H1 (cell line): ENCODE measurements around the gene VSTM2L. TPM values are rescaled to one million over a fixed set of nuclear protein-coding genes. Genes with fewer than 3 reads are reported as not detected.

Source experiments
- CTCF ChIA-PET: fragments of 300-600 bp; sonication (Branson Sonifier 250); formaldehyde crosslinking; loops from one replicate; lab custom pipeline; 2021; ENCODE audit not compliant: partially characterized antibody; lab: Charles Lee
- POLR2A ChIA-PET: fragments of 300-600 bp; sonication (Branson Sonifier 250); formaldehyde crosslinking; loops from one replicate; lab custom pipeline; 2021; ENCODE audit warnings: inconsistent platforms; ENCODE audit not compliant: partially characterized antibody; lab: Charles Lee
- DNase-seq, 2 experiments: peaks; one replicate each; pipeline versions ENCODE4 v3.0.0 to v3.0.0-alpha.2; 2010 to 2022; ENCODE audit warnings: low spot score in 2 of 2, low read depth in 1 of 2, mixed read lengths in 1 of 2
- FAIRE-seq: peaks from 2 replicates; lab custom pipeline; 2011; peaks lifted over from hg19 to GRCh38; lab: Jason Lieb, UNC
- H2AFZ ChIP-seq: 2 replicates; pipeline ENCODE4 v1.8.1; 2012; ENCODE audit warnings: low read length, inconsistent platforms
- H2AK5ac ChIP-seq: 2 replicates; pipeline ENCODE4 v1.6.1; 2013; ENCODE audit warnings: low read depth, low read length
- H2BK120ac ChIP-seq: replicated peaks from 2 replicates; pipeline ENCODE3; 2013; ENCODE audit warnings: low read depth, low read length, inconsistent platforms
- H2BK12ac ChIP-seq: 2 replicates; pipeline ENCODE4 v1.6.1; 2013; ENCODE audit warnings: low read depth, low read length
- H2BK15ac ChIP-seq: 2 replicates; pipeline ENCODE4 v1.6.1; 2013; ENCODE audit warnings: low read length
- H2BK20ac ChIP-seq: 2 replicates; pipeline ENCODE4 v1.6.1; 2013; ENCODE audit warnings: low read length
- H2BK5ac ChIP-seq: 2 replicates; pipeline ENCODE4 v1.6.1; 2013; ENCODE audit warnings: low read depth, low read length
- H3K14ac ChIP-seq: 2 replicates; pipeline ENCODE4 v1.6.1; 2013; ENCODE audit warnings: inconsistent platforms; ENCODE audit not compliant: insufficient read length
- H3K18ac ChIP-seq: 2 replicates; pipeline ENCODE4 v1.6.1; 2013; ENCODE audit warnings: low read length; ENCODE audit errors: extremely low read depth
- H3K23ac ChIP-seq: 2 replicates; pipeline ENCODE4 v1.6.1; 2013; ENCODE audit warnings: inconsistent platforms; ENCODE audit not compliant: insufficient read length
- H3K23me2 ChIP-seq: 2 replicates; pipeline ENCODE4 v1.6.1; 2013; ENCODE audit warnings: low read depth, low read length
- H3K27ac ChIP-seq: 2 replicates; pipeline ENCODE4 v1.6.1; 2011; ENCODE audit warnings: low read depth, low read length, inconsistent platforms
- H3K27me3 ChIP-seq, 4 experiments: replicated peaks in 1 of 4; 1 replicate in 1 of 4; 2 replicates in 3 of 4; pipeline versions ENCODE4 v1.6.1 to v1.8.1; 2011 to 2013; ENCODE audit warnings: low read length in 3 of 4, mild to moderate bottlenecking in 3 of 4, inconsistent platforms in 2 of 4, mixed read lengths in 2 of 4, moderate library complexity in 1 of 4; ENCODE audit not compliant: control insufficient read depth in 3 of 4, insufficient read depth in 3 of 4; ENCODE audit errors: extremely low read depth in 1 of 4
- H3K36me3 ChIP-seq, 4 experiments: 2 replicates each; pipeline versions ENCODE4 v1.6.1 to v1.8.1; 2011 to 2013; ENCODE audit warnings: mild to moderate bottlenecking in 4 of 4, low read length in 3 of 4, moderate library complexity in 2 of 4, control low read depth in 1 of 4, inconsistent platforms in 1 of 4; ENCODE audit not compliant: insufficient read depth in 4 of 4, control insufficient read depth in 2 of 4
- H3K4ac ChIP-seq: replicated peaks from 2 replicates; pipeline ENCODE3; 2013; ENCODE audit warnings: low read length, low read depth, mixed read lengths, inconsistent platforms; ENCODE audit not compliant: insufficient read length
- H3K4me1 ChIP-seq, 4 experiments: replicated peaks in 1 of 4; 1 replicate in 1 of 4; 2 replicates in 3 of 4; pipeline versions ENCODE4 v1.6.1 to v1.8.1; 2011 to 2013; ENCODE audit warnings: low read length in 3 of 4, inconsistent platforms in 2 of 4, mixed read lengths in 1 of 4; ENCODE audit not compliant: insufficient read depth in 4 of 4, control insufficient read depth in 3 of 4
- H3K4me2 ChIP-seq, 2 experiments: 2 replicates each; pipeline versions ENCODE4 v1.6.1 to v1.8.1; 2011 to 2013; ENCODE audit warnings: low read depth in 2 of 2, low read length in 2 of 2, control low read depth in 1 of 2, inconsistent platforms in 1 of 2, mild to moderate bottlenecking in 1 of 2; ENCODE audit not compliant: insufficient read depth in 1 of 2
- H3K4me3 ChIP-seq, 4 experiments: fragments of 200-600, 300-600 bp in 1 of 4; sonication (generic), shearing (Covaris generic), sonication (Bioruptor Twin) in 1 of 4; 2 replicates each; pipeline versions ENCODE4 v1.5.1 to v1.8.1; 2011 to 2016; ENCODE audit warnings: low read length in 4 of 4, low read depth in 3 of 4, control low read depth in 2 of 4, inconsistent platforms in 2 of 4, mild to moderate bottlenecking in 2 of 4, mixed read lengths in 1 of 4, moderate library complexity in 1 of 4; ENCODE audit not compliant: insufficient read depth in 2 of 4; ENCODE audit errors: extremely low read depth in 1 of 4
- H3K56ac ChIP-seq: replicated peaks from 2 replicates; pipeline ENCODE3; 2013; ENCODE audit warnings: low read depth, mild to moderate bottlenecking, mixed read lengths, low read length, inconsistent platforms; ENCODE audit not compliant: insufficient read length
- H3K79me1 ChIP-seq: 2 replicates; pipeline ENCODE4 v1.6.1; 2013; ENCODE audit warnings: low read depth, low read length, control low read depth
- H3K79me2 ChIP-seq, 2 experiments: 2 replicates each; pipeline versions ENCODE4 v1.6.1 to v1.8.1; 2012 to 2013; ENCODE audit warnings: low read length in 2 of 2, mild to moderate bottlenecking in 2 of 2, inconsistent platforms in 1 of 2; ENCODE audit not compliant: insufficient read depth in 2 of 2, control insufficient read depth in 1 of 2
- H3K9ac ChIP-seq, 4 experiments: replicated peaks in 1 of 4; 1 replicate in 1 of 4; 2 replicates in 3 of 4; pipeline versions ENCODE4 v1.6.1 to v1.8.1; 2011 to 2013; ENCODE audit warnings: low read depth in 3 of 4, low read length in 3 of 4, control low read depth in 2 of 4, mild to moderate bottlenecking in 2 of 4, moderate library complexity in 2 of 4, inconsistent platforms in 1 of 4; ENCODE audit errors: extremely low read depth in 1 of 4
- H3K9me3 ChIP-seq, 2 experiments: 2 replicates each; pipeline versions ENCODE4 v1.6.1 to v1.8.1; 2012 to 2013; ENCODE audit warnings: mild to moderate bottlenecking in 2 of 2, moderate library complexity in 2 of 2, control low read depth in 1 of 2, inconsistent platforms in 1 of 2, low read depth in 1 of 2, low read length in 1 of 2, mixed read lengths in 1 of 2; ENCODE audit not compliant: insufficient read depth in 2 of 2
- H4K20me1 ChIP-seq, 2 experiments: replicated peaks in 1 of 2; 2 replicates each; pipeline versions ENCODE3 to v1.8.1; 2011 to 2013; ENCODE audit warnings: inconsistent platforms in 2 of 2, low read length in 2 of 2, mild to moderate bottlenecking in 1 of 2; ENCODE audit not compliant: insufficient read depth in 2 of 2, control insufficient read depth in 1 of 2
- H4K5ac ChIP-seq: 2 replicates; pipeline ENCODE4 v1.6.1; 2013; ENCODE audit warnings: low read length, low read depth, mixed read lengths, inconsistent platforms; ENCODE audit not compliant: insufficient read length
- H4K8ac ChIP-seq: 2 replicates; pipeline ENCODE4 v1.8.0; 2013; ENCODE audit warnings: mild to moderate bottlenecking, moderate library complexity, low read length, inconsistent platforms; ENCODE audit not compliant: insufficient read depth; ENCODE audit errors: extremely low read depth
- H4K91ac ChIP-seq: replicated peaks from 2 replicates; pipeline ENCODE3; 2013; ENCODE audit warnings: low read length, mixed read lengths, inconsistent platforms; ENCODE audit not compliant: insufficient read length
- CBX5 ChIP-seq: fragments of 300-800, 300-1000 bp; sonication (generic); IDR thresholded peaks from 2 replicates; pipeline ENCODE4 v1.7.1; 2016; ENCODE audit warnings: antibody characterized with exemption, low read length, low read depth
- CBX8 ChIP-seq: fragments of 300-800, 300-1000 bp; sonication (generic); IDR thresholded peaks from 2 replicates; pipeline ENCODE4 v1.7.1; 2016; ENCODE audit warnings: low read depth, low read length, borderline replicate concordance
- CTCF ChIP-seq, 3 experiments: IDR thresholded peaks; 1 replicate in 2 of 3; 2 replicates in 1 of 3; pipeline versions ENCODE4 v1.5.1 to v1.6.1; 2011; ENCODE audit warnings: low read length in 3 of 3, mild to moderate bottlenecking in 3 of 3, inconsistent platforms in 2 of 3, low read depth in 1 of 3, moderate library complexity in 1 of 3; ENCODE audit not compliant: insufficient read depth in 1 of 3; ENCODE audit errors: control extremely low read depth in 1 of 3
- FOSL1 ChIP-seq: IDR thresholded peaks from 2 replicates; pipeline ENCODE4 v1.6.1; 2011; ENCODE audit warnings: mild to moderate bottlenecking, low read depth, low read length, moderate library complexity; ENCODE audit not compliant: insufficient read depth
- NANOG ChIP-seq: IDR thresholded peaks from 2 replicates; pipeline ENCODE4 v1.6.1; 2011; ENCODE audit warnings: low read length, low read depth, mild to moderate bottlenecking, inconsistent platforms; ENCODE audit not compliant: insufficient read depth, poor library complexity, severe bottlenecking
- RBBP5 ChIP-seq: IDR thresholded peaks from 2 replicates; pipeline ENCODE4 v1.7.1; 2012; ENCODE audit warnings: low read depth, mild to moderate bottlenecking, inconsistent platforms, low read length, moderate library complexity, borderline replicate concordance
- TAF7 ChIP-seq: optimal IDR thresholded peaks from 2 replicates; pipeline ENCODE3; 2011; ENCODE audit warnings: low read depth, mild to moderate bottlenecking, inconsistent platforms, low read length, moderate library complexity, borderline replicate concordance
- WGBS, 2 experiments: shearing (Covaris generic) in 1 of 2; methylation state at CpG; one replicate each; pipeline versions ENCODE4 v1.1.6 to v1.1.7; 2013 to 2015; ENCODE audit warnings: low lambda C conversion rate in 2 of 2, mixed read lengths in 2 of 2, inconsistent platforms in 1 of 2, low coverage in 1 of 2, missing lambda C conversion rate in 1 of 2; ENCODE audit not compliant: insufficient replicate concordance in 2 of 2, insufficient coverage in 1 of 2, insufficient read length in 1 of 2; ENCODE audit errors: extremely low coverage in 1 of 2, missing lambda C conversion rate in 1 of 2; 5-methylcytosine and 5-hydroxymethylcytosine counted together
- polyA plus RNA-seq, 7 experiments: library from polyadenylated mRNA; depleted of rRNA in 3 of 7; stranded (reverse) in 5 of 7; unstranded in 2 of 7; fragments of >200 nt in 5 of 7; fragments of 200-250 nt in 2 of 7; gene quantifications; 1 replicate in 5 of 7; 2 replicates in 1 of 7; 4 replicates in 1 of 7; pipeline versions ENCODE4 v1.2.1 to v1.2.3, GENCODE V29; 2011 to 2013; ENCODE audit warnings: missing spikeins in 2 of 7, mixed read lengths in 2 of 7
- total RNA-seq: library from RNA; stranded (reverse); fragmentation: NEBNext Ultra II Directional; extraction: Animal tissue kit (Norgen Biotek cat#: 25700); gene quantifications from 2 replicates; pipeline ENCODE4 v1.2.1, GENCODE V29; 2021

The VSTM2L gene
- total and polyA plus RNA-seq, 2 of the 8 experiments (the other 6 are each of a cell fraction or from before 2014, with no cell fraction given) = 1.3 to 3.2 TPM

GRCh38 chr20:37979021-37979985 lies 76.4 kb downstream of the VSTM2L start:
- Histone ChIP-seq H3K36me3 (0 out of 8 replicates have a peak, but pooled peaks cover 0 to 5% (median 0%) of the 10 kb centered on the region in 4 experiments), H3K56ac (no peak overlapping the region), H2BK5ac (no peak overlapping the region), H2BK120ac (no peak overlapping the region), H3K18ac (no peak overlapping the region), H2BK20ac (no peak overlapping the region), H3K79me2 (no peaks in the 10 kb centered on the region), H3K9ac (no peak overlapping the region), H3K27me3 (no peaks in the 10 kb centered on the region; a peak in 1 of 7 replicates), H3K4me2 (no peak overlapping the region), H4K91ac (no peak overlapping the region), H3K4me3 (no peak overlapping the region), H2AFZ (no peak overlapping the region), H3K9me3 (no peaks in the 10 kb centered on the region), H4K5ac (no peak overlapping the region), H2AK5ac (no peak overlapping the region), H4K20me1 (peaks cover 3 to 5% of the 10 kb centered on the region in 2 experiments), H4K8ac (no peak overlapping the region), H2BK12ac (no peak overlapping the region), H3K79me1 (no peaks in the 10 kb centered on the region), H3K4me1 (peaks cover 0 to 6% (median 3%) of the 10 kb centered on the region in 4 experiments; a peak in 5 of 7 replicates), H3K23ac (no peak overlapping the region), H3K4ac (no peak overlapping the region), H3K14ac (no peak overlapping the region), H2BK15ac (no peak overlapping the region), H3K27ac (no peak overlapping the region), H3K23me2 (no peaks in the 10 kb centered on the region; the same call in none of the 2 replicates)
- ChIA-PET CTCF (interaction anchor here (0.6 to 4.0 kb wide), 21 partner anchors 9 to 477 kb away, joined by 3 to 25 read pairs (median 4); partner anchors contain the start of genes RPRD1B, TTI1 and VSTM2L), POLR2A (interaction anchor here (0.6 kb wide), 2 partner anchors 57 to 239 kb away, joined by 3 to 5 read pairs; no protein-coding TSS in a partner anchor)
- 89% methylated on average over 16 of the region's 16 CpGs; no CpG with 5 or more reads in 1 of the 2 experiments for WGBS, 2 experiments
- peak in 1 of 2 experiments; percentile 35 for DNase-seq
- no peak for FAIRE-seq
- TF ChIP-seq CTCF (IDR thresholded peaks at IDR 0.05; ENCODE audit: control extremely low read depth in 1 of 3, insufficient read depth in 1 of 3, low read depth in 1 of 3, low read length in 3 of 3) (peak in 1 of 3 experiments; percentile 5; a peak in 1 of 4 replicates), NANOG (no peak), CBX8 (no peak), CBX5 (no peak), RBBP5 (no peak), TAF7 (no peak), FOSL1 (no peak)
